GM23248 (cell line): ENCODE measurements around the gene TNFRSF4. TPM values are rescaled to one million over a fixed set of nuclear protein-coding genes. Genes with fewer than 3 reads are reported as not detected.

Experiments used
- DNase-seq: peaks from one replicate; pipeline ENCODE4 v3.0.0-alpha.2; 2015
- H2AFZ ChIP-seq: fragments of 200-600 bp; sonication (generic); 2 replicates; pipeline ENCODE4 v1.6.1; 2016; ENCODE audit warnings: antibody characterized with exemption
- H3F3A ChIP-seq: fragments of 200-600 bp; sonication (generic); 2 replicates; pipeline ENCODE4 v1.6.1; 2016; ENCODE audit warnings: mild to moderate bottlenecking, antibody characterized with exemption, mixed run types; ENCODE audit not compliant: insufficient read depth
- H3K27ac ChIP-seq: fragments of 200-600 bp; sonication (generic); 2 replicates; pipeline ENCODE4 v1.5.1; 2016; ENCODE audit warnings: mild to moderate bottlenecking
- H3K27me3 ChIP-seq: fragments of 200-600 bp; sonication (generic); replicated peaks from 2 replicates; pipeline ENCODE4 v1.6.1; 2016; ENCODE audit warnings: mild to moderate bottlenecking; ENCODE audit not compliant: insufficient read depth
- H3K36me3 ChIP-seq: fragments of 200-600 bp; sonication (generic); 2 replicates; pipeline ENCODE4 v1.6.1; 2016; ENCODE audit warnings: low read depth, mild to moderate bottlenecking
- H3K4me1 ChIP-seq: fragments of 200-600 bp; sonication (generic); 2 replicates; pipeline ENCODE4 v1.6.1; 2016; ENCODE audit warnings: mild to moderate bottlenecking; ENCODE audit not compliant: insufficient read depth
- H3K4me2 ChIP-seq: fragments of 200-600 bp; sonication (generic); one replicate; pipeline ENCODE4 v1.6.1; 2016; ENCODE audit warnings: mild to moderate bottlenecking; ENCODE audit not compliant: unreplicated experiment
- H3K4me3 ChIP-seq: fragments of 200-600 bp; sonication (generic); 2 replicates; pipeline ENCODE4 v1.5.1; 2016; ENCODE audit warnings: mild to moderate bottlenecking
- H3K79me2 ChIP-seq: fragments of 200-600 bp; sonication (generic); 2 replicates; pipeline ENCODE4 v1.6.1; 2016; ENCODE audit warnings: mild to moderate bottlenecking; ENCODE audit not compliant: insufficient read depth
- H3K9ac ChIP-seq: fragments of 200-600 bp; sonication (generic); 2 replicates; pipeline ENCODE4 v1.6.1; 2016; ENCODE audit warnings: mild to moderate bottlenecking
- H3K9me2 ChIP-seq: fragments of 200-600 bp; sonication (generic); 2 replicates; pipeline ENCODE4 v1.6.1; 2016; ENCODE audit warnings: mixed run types, mild to moderate bottlenecking, moderate library complexity; ENCODE audit not compliant: insufficient read depth
- H3K9me3 ChIP-seq: fragments of 200-600 bp; sonication (generic); one replicate; pipeline ENCODE4 v1.6.1; 2017; ENCODE audit warnings: low read depth
- H4K20me1 ChIP-seq: fragments of 200-600 bp; sonication (generic); 2 replicates; pipeline ENCODE4 v1.6.0; 2016; ENCODE audit not compliant: insufficient read depth
- EZH2 ChIP-seq: fragments of 200-600 bp; sonication (generic); IDR thresholded peaks from 2 replicates; pipeline ENCODE4 v1.6.1; 2018; ENCODE audit warnings: antibody characterized with exemption, mild to moderate bottlenecking; ENCODE audit not compliant: insufficient read depth, poor library complexity, severe bottlenecking
- EZH2phosphoT487 ChIP-seq: fragments of 200-600 bp; sonication (generic); IDR thresholded peaks from 2 replicates; pipeline ENCODE4 v1.6.1; 2018; ENCODE audit warnings: antibody characterized with exemption, moderate library complexity, mild to moderate bottlenecking, low read depth; ENCODE audit not compliant: insufficient read depth
- WGBS, 2 experiments: methylation state at CpG; one replicate each; pipeline ENCODE4 v1.1.6; 2015 to 2017; ENCODE audit warnings: low lambda C conversion rate in 2 of 2, low coverage in 1 of 2; ENCODE audit errors: missing lambda C conversion rate in 2 of 2; 5-methylcytosine and 5-hydroxymethylcytosine counted together
- in situ Hi-C: fragments of 300-500 bp; cut with MboI; formaldehyde crosslinking; loops from 2 replicates; pipeline ENCODE4 v1.15.0; 2020
- polyA plus RNA-seq: library from polyadenylated mRNA; unstranded; fragments of >200 nt; fragmentation: Nextera tagmentation; extraction: Ambion mirVana; gene quantifications from 2 replicates; pipeline ENCODE4 v1.2.1, GENCODE V29; 2016
- total RNA-seq: library from RNA; depleted of rRNA; stranded (reverse); fragments of >200 nt; shearing (Covaris generic); gene quantifications from 2 replicates; pipeline ENCODE4 v1.2.3, GENCODE V29; 2014

The TNFRSF4 gene
- total and polyA plus RNA-seq, 2 experiments from 2014 or later = not detected

DNA sequence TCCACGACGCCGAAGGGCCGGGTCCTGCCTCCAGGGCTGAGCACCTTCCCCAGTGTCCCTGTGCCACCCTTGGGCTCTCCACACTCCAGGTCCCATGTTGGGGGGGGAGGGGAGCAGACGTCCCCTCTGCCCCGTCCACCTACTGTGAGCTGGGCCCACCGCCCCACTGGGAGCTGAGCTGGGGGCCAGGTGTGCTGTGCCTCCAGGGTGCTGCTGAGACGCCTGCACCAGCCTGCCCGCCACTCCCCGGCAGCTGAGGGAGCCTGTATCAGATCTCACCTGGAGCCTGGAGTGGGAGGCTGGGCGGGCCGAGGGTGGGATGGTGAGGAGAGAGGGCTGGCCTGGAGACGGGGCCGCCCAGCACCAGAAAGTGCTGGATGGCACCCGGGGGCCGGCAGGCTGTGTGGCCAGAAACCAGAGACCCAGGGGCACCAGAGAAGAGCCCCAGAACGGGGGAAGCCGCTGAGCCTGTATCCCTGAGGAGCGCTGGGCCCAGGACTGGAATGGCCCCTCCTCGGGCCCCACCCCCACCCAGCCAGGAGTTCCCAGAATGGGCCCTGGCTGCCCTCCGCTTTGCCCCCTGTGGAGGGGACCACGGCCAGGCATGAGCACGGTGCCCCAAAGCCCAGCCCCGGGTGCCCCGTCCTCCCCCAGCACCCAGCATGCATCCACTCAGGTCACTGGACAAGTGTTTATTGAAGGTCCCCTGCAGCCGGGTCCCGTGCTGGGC is 11.0 kb downstream of the TNFRSF4 start:
- H3K4me1 ChIP-seq = no peaks in the 10 kb centered on the region
- in situ Hi-C loops = no loop called here

DNA sequence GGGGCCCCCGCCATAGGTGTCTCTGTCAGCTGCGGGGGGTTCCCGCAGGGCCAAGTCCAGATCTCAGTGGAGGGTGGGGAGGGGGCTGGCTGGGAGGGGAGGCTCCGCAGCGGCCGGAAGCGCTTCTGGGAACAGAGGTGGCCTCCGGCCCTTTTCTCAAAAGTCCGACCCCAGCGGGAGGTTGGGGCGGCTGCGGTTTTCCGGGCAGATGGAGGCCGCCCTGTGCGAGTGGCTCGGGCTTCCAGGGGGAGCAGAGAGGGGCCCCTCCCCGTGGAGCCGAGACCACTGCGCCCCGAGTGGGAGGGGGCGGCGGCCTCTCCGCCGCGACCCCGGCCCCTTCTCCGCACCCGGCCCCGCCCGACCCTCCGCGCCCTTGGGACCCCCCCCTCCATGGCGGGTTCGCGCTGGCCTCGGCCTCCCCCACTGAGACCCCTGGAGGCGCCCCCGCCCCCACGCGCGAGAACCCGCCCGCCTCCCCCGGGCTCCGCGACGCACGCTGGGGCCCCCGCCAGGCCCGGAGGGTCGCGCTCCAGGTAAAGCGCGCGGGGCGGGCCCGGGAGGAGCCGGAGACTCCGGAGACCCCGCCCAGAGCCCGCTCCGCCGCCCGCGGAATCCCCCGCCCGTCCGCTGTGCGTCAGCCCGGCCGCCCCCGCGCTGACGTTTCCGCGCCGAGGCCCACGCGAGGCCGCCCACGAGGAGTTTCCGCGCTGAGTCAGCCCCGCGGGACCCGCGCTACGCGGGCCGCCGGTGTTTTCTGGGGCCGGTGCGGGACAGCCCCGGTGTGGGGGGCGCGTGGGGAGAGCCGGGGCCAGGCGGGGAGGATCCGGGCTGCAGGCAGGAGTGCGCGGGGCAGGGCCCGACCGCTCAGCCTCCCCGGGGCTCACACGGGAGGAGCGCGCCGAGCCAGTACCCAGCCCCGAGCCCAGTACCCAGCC is 12.8 kb downstream of the TNFRSF4 start:
- H3K36me3 ChIP-seq = no peaks in the 10 kb centered on the region
- H3K9ac ChIP-seq = peak overlapping the region; percentile 51
- peak overlapping the region; percentile 63 for H3K4me3 ChIP-seq
- peak overlapping the region; percentile 77 for H3K4me2 ChIP-seq
- in situ Hi-C loops = no loop called here
- peak; percentile 67 for DNase-seq
- H3K9me3 ChIP-seq = no peaks in the 10 kb centered on the region
- no peak overlapping the region for H3K27ac ChIP-seq
- TF ChIP-seq EZH2phosphoT487 (no peak), EZH2 (no peak)
- H3K27me3 ChIP-seq = no peaks in the 10 kb centered on the region
- H4K20me1 ChIP-seq = no peaks in the 10 kb centered on the region
- no peaks in the 10 kb centered on the region for H3K4me1 ChIP-seq
- no peaks in the 10 kb centered on the region for H3F3A ChIP-seq
- peak overlapping the region; percentile 34 for H2AFZ ChIP-seq
- H3K79me2 ChIP-seq = no peaks in the 10 kb centered on the region
- H3K9me2 ChIP-seq = no peaks in the 10 kb centered on the region
- 2 to 3% methylated on average over 23 to 58 of the region's 109 CpGs for WGBS, 2 experiments

More for the DNA sequence above, 11.0 kb downstream of the TNFRSF4 start:
- Histone ChIP-seq H3K4me2 (no peak overlapping the region), H3K9ac (no peak overlapping the region), H3K4me3 (no peak overlapping the region), H3F3A (no peaks in the 10 kb centered on the region), H2AFZ (no peak overlapping the region), H3K9me2 (no peaks in the 10 kb centered on the region), H4K20me1 (no peaks in the 10 kb centered on the region), H3K79me2 (no peaks in the 10 kb centered on the region), H3K27ac (no peak overlapping the region), H3K36me3 (no peaks in the 10 kb centered on the region), H3K27me3 (no peaks in the 10 kb centered on the region), H3K9me3 (no peaks in the 10 kb centered on the region)
- WGBS, 2 experiments = 52 to 61% methylated on average over 17 to 24 of the region's 27 CpGs
- no peak for DNase-seq
- TF ChIP-seq EZH2phosphoT487 (no peak), EZH2 (no peak)

DNA sequence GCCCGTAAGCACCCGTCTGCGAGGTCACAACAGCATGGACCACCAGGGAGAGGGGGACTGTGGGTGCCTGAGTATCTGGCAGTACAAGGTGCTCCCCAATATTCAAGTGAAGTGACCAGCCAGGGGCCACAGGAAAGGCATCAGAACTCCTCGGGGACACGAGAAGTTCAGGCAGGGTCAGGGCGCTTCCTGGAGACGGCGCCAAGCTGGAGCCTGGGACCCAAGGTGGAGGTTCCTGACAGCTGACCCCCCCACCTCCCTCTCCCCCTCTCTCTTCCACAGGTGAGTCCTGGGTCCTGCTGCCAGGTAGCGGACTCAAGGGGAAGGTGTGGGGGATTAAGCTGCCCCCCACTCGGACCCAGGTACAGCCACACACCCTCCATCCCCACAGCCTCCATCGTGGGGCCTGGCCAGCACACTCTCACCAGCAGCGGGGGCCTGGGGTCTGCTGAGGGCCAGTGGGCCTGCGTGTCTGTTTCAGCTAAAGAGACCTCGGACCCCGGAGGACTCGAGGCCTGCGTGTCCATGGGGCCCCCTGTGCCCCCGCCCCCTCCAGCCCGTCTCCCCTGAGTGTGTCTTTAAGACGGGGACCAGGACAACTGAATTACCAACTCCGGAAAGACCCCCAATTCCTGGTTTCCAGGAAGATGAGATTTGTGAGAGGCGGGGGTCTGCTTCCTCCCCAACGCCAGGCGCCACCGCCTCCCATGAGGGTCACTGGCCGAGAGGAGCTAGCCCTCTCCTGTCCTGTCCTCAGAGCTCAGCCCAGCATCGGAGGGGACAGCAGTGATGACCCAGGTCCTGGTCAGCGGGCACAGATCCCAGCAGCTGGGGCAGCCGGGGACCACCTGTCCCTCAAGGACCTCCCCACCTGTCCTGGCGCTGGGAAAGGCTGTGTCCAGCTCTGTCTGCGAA is 13.7 kb downstream of the TNFRSF4 start:
- WGBS, 2 experiments = 77 to 78% methylated on average over 29 to 31 of the region's 31 CpGs

More for the DNA sequence above, 13.7 kb downstream of the TNFRSF4 start:
- Histone ChIP-seq H4K20me1 (no peaks in the 10 kb centered on the region), H3F3A (no peaks in the 10 kb centered on the region), H3K4me2 (no peak overlapping the region), H3K4me3 (no peak overlapping the region), H3K9me2 (no peaks in the 10 kb centered on the region), H3K36me3 (no peaks in the 10 kb centered on the region), H3K27ac (no peak overlapping the region), H3K79me2 (no peaks in the 10 kb centered on the region), H3K9ac (no peak overlapping the region), H3K27me3 (no peaks in the 10 kb centered on the region), H2AFZ (no peak overlapping the region), H3K9me3 (no peaks in the 10 kb centered on the region), H3K4me1 (no peaks in the 10 kb centered on the region)
- in situ Hi-C loops = no loop called here
- no peak for DNase-seq
- no peak for TF ChIP-seq EZH2phosphoT487
- TF ChIP-seq EZH2 = no peak
